HUES64 (cell line): ENCODE results near the gene SPTSSA.

Experiments
- H3K27ac ChIP-seq: 2 replicates; pipeline ENCODE4 v1.7.0; 2013; ENCODE audit warnings: low read depth, low read length, inconsistent platforms
- H3K27me3 ChIP-seq: 2 replicates; pipeline ENCODE4 v1.6.1; 2013; ENCODE audit warnings: mild to moderate bottlenecking, low read length; ENCODE audit not compliant: insufficient read depth
- H3K36me3 ChIP-seq: 2 replicates; pipeline ENCODE4 v1.6.1; 2013; ENCODE audit warnings: mild to moderate bottlenecking, low read length; ENCODE audit not compliant: insufficient read depth
- H3K4me1 ChIP-seq: 2 replicates; pipeline ENCODE4 v1.6.1; 2013; ENCODE audit warnings: mild to moderate bottlenecking, low read length, moderate library complexity; ENCODE audit not compliant: insufficient read depth
- H3K4me3 ChIP-seq: 2 replicates; pipeline ENCODE4 v1.5.1; 2013; ENCODE audit warnings: mild to moderate bottlenecking, low read length, moderate library complexity
- H3K9ac ChIP-seq: 2 replicates; pipeline ENCODE4 v1.6.1; 2013; ENCODE audit warnings: mild to moderate bottlenecking, low read depth, low read length
- H3K9me3 ChIP-seq: 2 replicates; pipeline ENCODE4 v1.6.1; 2013; ENCODE audit warnings: low read depth, low read length; ENCODE audit not compliant: insufficient read depth
- WGBS: fragments of 150-250, 120-280 bp; methylation state at CpG from one replicate; pipeline ENCODE4 v1.1.7; 2013; ENCODE audit warnings: missing lambda C conversion rate; 5-methylcytosine and 5-hydroxymethylcytosine counted together

Gene SPTSSA

GRCh38 chr14:34470319-34470718 lies 8.3 kb upstream of the SPTSSA start:
- no peak overlapping the region for H3K27ac ChIP-seq
- no peaks in the 10 kb centered on the region for H3K27me3 ChIP-seq
- H3K4me3 ChIP-seq = no peak overlapping the region
- H3K9me3 ChIP-seq = no peaks in the 10 kb centered on the region
- H3K36me3 ChIP-seq = no peaks in the 10 kb centered on the region
- 0 out of 2 replicates have a peak, but pooled peaks cover 5% of the 10 kb centered on the region for H3K4me1 ChIP-seq
- H3K9ac ChIP-seq = no peak overlapping the region

GRCh38 chr14:34466691-34467090 lies 4.7 kb upstream of the SPTSSA start:
- Histone ChIP-seq H3K4me1 (peaks cover 10% of the 10 kb centered on the region; the same call in 1 of the 2 replicates), H3K36me3 (no peaks in the 10 kb centered on the region), H3K9ac (no peak overlapping the region), H3K27me3 (no peaks in the 10 kb centered on the region), H3K27ac (no peak overlapping the region), H3K4me3 (no peak overlapping the region), H3K9me3 (no peaks in the 10 kb centered on the region)
- 96% methylated on average over 2 of the region's 2 CpGs for WGBS

- no peaks in the 10 kb centered on the region for H3K27me3 ChIP-seq
- H3K36me3 ChIP-seq = no peaks in the 10 kb centered on the region
- no peak overlapping the region for H3K9ac ChIP-seq
- H3K27ac ChIP-seq = no peak overlapping the region
- peaks cover 21% of the 10 kb centered on the region for H3K4me1 ChIP-seq
- WGBS = 86% methylated on average over 2 of the region's 2 CpGs
- H3K9me3 ChIP-seq = no peaks in the 10 kb centered on the region
- H3K4me3 ChIP-seq = no peak overlapping the region
Measured at GRCh38 chr14:34465069-34465859, 3.2 kb upstream of the SPTSSA start.

- no peak overlapping the region for H3K9ac ChIP-seq
- H3K27ac ChIP-seq = no peak overlapping the region
- no peaks in the 10 kb centered on the region for H3K36me3 ChIP-seq
- no peaks in the 10 kb centered on the region for H3K27me3 ChIP-seq
- H3K9me3 ChIP-seq = no peaks in the 10 kb centered on the region
- no peak overlapping the region for H3K4me3 ChIP-seq
- peaks cover 22% of the 10 kb centered on the region for H3K4me1 ChIP-seq
- 95% methylated on average over 1 of the region's 1 CpG for WGBS
Measured at GRCh38 chr14:34463598-34463961, 1.5 kb upstream of the SPTSSA start.

GRCh38 chr14:34461334-34462131 lies 507 bp downstream of the SPTSSA start:
- H3K9me3 ChIP-seq = no peaks in the 10 kb centered on the region

GRCh38 chr14:34460841-34461240 lies 1.2 kb downstream of the SPTSSA start:
- Histone ChIP-seq H3K27me3 (no peaks in the 10 kb centered on the region), H3K4me3 (peak overlapping the region; percentile 88), H3K9ac (peak overlapping the region; percentile 89), H3K27ac (no peak overlapping the region), H3K36me3 (peaks cover 6% of the 10 kb centered on the region), H3K9me3 (no peaks in the 10 kb centered on the region), H3K4me1 (peaks cover 22% of the 10 kb centered on the region)
- 38% methylated on average over 1 of the region's 2 CpGs for WGBS

More at GRCh38 chr14:34461334-34462131, 507 bp downstream of the SPTSSA start:
- peak overlapping the region; percentile 88 for H3K4me3 ChIP-seq
- under 1% methylated on average over 42 of the region's 45 CpGs for WGBS
- H3K4me1 ChIP-seq = peaks cover 22% of the 10 kb centered on the region
- no peaks in the 10 kb centered on the region for H3K27me3 ChIP-seq
- peak overlapping the region; percentile 94 for H3K27ac ChIP-seq
- peak overlapping the region; percentile 89 for H3K9ac ChIP-seq
- peaks cover under 1% of the 10 kb centered on the region for H3K36me3 ChIP-seq

GRCh38 chr14:34460295-34460694 lies 1.7 kb downstream of the SPTSSA start:
- WGBS = 97% methylated on average over 1 of the region's 1 CpG
- no peak overlapping the region for H3K27ac ChIP-seq

GRCh38 chr14:34457186-34457585 lies 4.9 kb downstream of the SPTSSA start:
- WGBS = 95% methylated on average over 3 of the region's 3 CpGs
- peaks cover 18% of the 10 kb centered on the region for H3K36me3 ChIP-seq
- H3K9me3 ChIP-seq = no peaks in the 10 kb centered on the region

More at GRCh38 chr14:34460295-34460694, 1.7 kb downstream of the SPTSSA start:
- Histone ChIP-seq H3K27me3 (no peaks in the 10 kb centered on the region), H3K9ac (no peak overlapping the region), H3K4me3 (peak overlapping the region; percentile 88), H3K4me1 (peaks cover 22% of the 10 kb centered on the region), H3K9me3 (no peaks in the 10 kb centered on the region), H3K36me3 (peaks cover 12% of the 10 kb centered on the region)

GRCh38 chr14:34453226-34453625 lies 8.8 kb downstream of the SPTSSA start:
- H3K9me3 ChIP-seq = no peaks in the 10 kb centered on the region
- H3K27ac ChIP-seq = no peak overlapping the region
- no peak overlapping the region for H3K4me3 ChIP-seq
- no peaks in the 10 kb centered on the region for H3K4me1 ChIP-seq
- WGBS = 94% methylated on average over 2 of the region's 2 CpGs
- no peak overlapping the region for H3K9ac ChIP-seq
- H3K27me3 ChIP-seq = no peaks in the 10 kb centered on the region
- H3K36me3 ChIP-seq = peaks cover 30% of the 10 kb centered on the region

More at GRCh38 chr14:34457186-34457585, 4.9 kb downstream of the SPTSSA start:
- Histone ChIP-seq H3K4me3 (no peak overlapping the region), H3K9ac (no peak overlapping the region), H3K27ac (no peak overlapping the region), H3K27me3 (no peaks in the 10 kb centered on the region), H3K4me1 (peaks cover 18% of the 10 kb centered on the region)

- Histone ChIP-seq H3K9me3 (no peaks in the 10 kb centered on the region), H3K36me3 (peaks cover 33% of the 10 kb centered on the region)
- WGBS = 92% methylated on average over 1 of the region's 1 CpG
Measured at GRCh38 chr14:34452258-34452822, 9.7 kb downstream of the SPTSSA start.

GRCh38 chr14:34450958-34451357 lies 11.1 kb downstream of the SPTSSA start:
- 100% methylated on average over 1 of the region's 1 CpG for WGBS
- Histone ChIP-seq H3K4me1 (no peaks in the 10 kb centered on the region), H3K4me3 (no peak overlapping the region), H3K27ac (no peak overlapping the region), H3K36me3 (peaks cover 33% of the 10 kb centered on the region), H3K9me3 (no peaks in the 10 kb centered on the region), H3K27me3 (no peaks in the 10 kb centered on the region), H3K9ac (no peak overlapping the region)

More at GRCh38 chr14:34452258-34452822, 9.7 kb downstream of the SPTSSA start:
- Histone ChIP-seq H3K4me3 (no peak overlapping the region), H3K9ac (no peak overlapping the region), H3K27ac (no peak overlapping the region), H3K4me1 (no peaks in the 10 kb centered on the region), H3K27me3 (no peaks in the 10 kb centered on the region)
